ENCODE data around the gene PDE1C.

DNA sequence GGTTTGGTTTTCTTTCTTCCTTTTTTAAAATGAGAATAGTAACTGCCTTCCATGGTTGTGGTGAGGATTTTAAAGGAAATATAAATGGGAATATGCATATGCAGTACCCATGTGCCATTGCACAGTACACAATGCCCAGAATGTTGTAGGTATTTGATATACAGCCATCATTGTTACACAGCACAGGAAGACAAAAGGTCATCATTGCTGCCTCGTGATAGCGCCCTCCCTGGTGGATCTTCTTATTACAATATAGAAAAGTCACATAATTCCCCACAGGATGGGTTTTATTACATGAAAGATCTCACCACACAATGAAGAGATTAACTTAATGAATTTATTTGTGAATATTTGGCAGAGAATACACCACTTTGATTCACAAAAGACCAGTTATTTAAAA is 306.7 kb downstream of the PDE1C start:
- no peak for TF ChIP-seq EZH2phosphoT487 (IDR thresholded peaks at IDR 0.05; ENCODE audit: borderline replicate concordance)
- TF ChIP-seq, protein P1, sequence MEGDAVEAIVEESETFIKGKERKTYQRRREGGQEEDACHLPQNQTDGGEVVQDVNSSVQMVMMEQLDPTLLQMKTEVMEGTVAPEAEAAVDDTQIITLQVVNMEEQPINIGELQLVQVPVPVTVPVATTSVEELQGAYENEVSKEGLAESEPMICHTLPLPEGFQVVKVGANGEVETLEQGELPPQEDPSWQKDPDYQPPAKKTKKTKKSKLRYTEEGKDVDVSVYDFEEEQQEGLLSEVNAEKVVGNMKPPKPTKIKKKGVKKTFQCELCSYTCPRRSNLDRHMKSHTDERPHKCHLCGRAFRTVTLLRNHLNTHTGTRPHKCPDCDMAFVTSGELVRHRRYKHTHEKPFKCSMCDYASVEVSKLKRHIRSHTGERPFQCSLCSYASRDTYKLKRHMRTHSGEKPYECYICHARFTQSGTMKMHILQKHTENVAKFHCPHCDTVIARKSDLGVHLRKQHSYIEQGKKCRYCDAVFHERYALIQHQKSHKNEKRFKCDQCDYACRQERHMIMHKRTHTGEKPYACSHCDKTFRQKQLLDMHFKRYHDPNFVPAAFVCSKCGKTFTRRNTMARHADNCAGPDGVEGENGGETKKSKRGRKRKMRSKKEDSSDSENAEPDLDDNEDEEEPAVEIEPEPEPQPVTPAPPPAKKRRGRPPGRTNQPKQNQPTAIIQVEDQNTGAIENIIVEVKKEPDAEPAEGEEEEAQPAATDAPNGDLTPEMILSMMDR (conservative IDR thresholded peaks at IDR 0.05; ENCODE audit: low read length), result peak; percentile 52; the same call in 1 of the 2 replicates
